Upper lobe of left lung (tissue), 4 donors: Measurements from ENCODE around the gene MRPL17.

ENCODE experiments used
- EP300 ChIP-seq, 4 donors: sonication (generic); formaldehyde crosslinking; IDR thresholded peaks; one replicate each; pipeline ENCODE4 v1.5.1; 2017; ENCODE audit warnings: antibody characterized with exemption in 4 of 4, control low read depth in 2 of 4
- POLR2A ChIP-seq, 4 donors: fragments of 450-650 bp; IDR thresholded peaks; one replicate each; pipeline ENCODE4 v1.5.1; 2016 to 2017; ENCODE audit warnings: antibody characterized with exemption in 4 of 4, mild to moderate bottlenecking in 2 of 4
- POLR2AphosphoS5 ChIP-seq, 2 donors: sonication (generic); formaldehyde crosslinking; IDR thresholded peaks; one replicate each; pipeline ENCODE4 v1.5.1; 2017; ENCODE audit warnings: antibody characterized with exemption in 2 of 2
- TF ChIP-seq, protein P1 (sequence below), 6 experiments: fragments of 450-650 bp in 4 of 6; fragments of 200-600 bp in 2 of 6; sonication (generic) in 2 of 6; IDR thresholded peaks; one replicate each; pipeline ENCODE4 v1.5.1; 2016 to 2019; ENCODE audit warnings: antibody characterized with exemption in 6 of 6

DNA sequence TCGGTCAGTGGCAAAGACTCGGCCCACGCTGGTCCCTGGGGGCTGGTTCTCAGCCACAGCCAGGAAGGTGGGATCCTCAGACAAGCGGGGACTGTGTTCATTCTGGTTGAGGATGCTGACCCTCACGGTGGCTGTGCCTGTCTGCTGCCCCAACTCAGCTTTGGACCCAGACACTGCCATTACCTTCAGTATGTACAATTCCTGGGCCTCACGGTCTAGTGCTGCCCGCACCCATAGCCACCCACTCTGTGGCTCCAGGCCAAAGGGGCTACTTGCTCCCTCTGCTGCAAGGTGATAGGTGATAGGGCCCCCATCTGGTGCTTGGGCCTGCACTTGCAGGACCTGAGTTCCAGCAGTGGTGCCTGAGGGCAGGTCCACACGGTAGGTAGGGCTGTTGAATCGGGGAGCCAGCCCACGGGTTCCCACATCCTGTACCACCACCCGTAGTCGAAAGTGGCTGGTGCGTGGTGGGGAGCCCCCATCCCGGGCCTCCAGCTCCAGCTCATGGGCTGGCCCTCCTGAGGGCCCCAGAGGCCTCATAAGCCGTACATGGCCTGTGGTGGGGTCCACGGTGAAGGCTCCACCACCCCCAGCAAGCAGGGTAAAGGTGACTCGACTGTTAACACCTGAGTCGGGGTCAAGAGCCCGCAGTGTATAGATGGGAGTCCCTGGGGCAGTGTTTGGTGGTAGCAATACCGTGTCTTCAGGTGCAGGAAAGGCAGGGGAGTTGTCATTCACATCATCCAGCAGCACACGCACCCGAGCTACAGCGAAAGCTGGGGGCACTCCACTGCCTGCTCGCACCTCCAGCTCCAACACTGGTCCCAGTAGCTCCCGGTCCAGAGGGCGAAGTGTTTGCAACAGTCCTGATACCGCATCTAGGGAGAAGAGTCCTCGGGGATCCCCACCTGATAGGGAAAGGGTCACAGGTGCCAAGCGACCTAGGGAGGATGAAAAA, 50.7 kb downstream of the MRPL17 start:
- TF ChIP-seq, protein P1, sequence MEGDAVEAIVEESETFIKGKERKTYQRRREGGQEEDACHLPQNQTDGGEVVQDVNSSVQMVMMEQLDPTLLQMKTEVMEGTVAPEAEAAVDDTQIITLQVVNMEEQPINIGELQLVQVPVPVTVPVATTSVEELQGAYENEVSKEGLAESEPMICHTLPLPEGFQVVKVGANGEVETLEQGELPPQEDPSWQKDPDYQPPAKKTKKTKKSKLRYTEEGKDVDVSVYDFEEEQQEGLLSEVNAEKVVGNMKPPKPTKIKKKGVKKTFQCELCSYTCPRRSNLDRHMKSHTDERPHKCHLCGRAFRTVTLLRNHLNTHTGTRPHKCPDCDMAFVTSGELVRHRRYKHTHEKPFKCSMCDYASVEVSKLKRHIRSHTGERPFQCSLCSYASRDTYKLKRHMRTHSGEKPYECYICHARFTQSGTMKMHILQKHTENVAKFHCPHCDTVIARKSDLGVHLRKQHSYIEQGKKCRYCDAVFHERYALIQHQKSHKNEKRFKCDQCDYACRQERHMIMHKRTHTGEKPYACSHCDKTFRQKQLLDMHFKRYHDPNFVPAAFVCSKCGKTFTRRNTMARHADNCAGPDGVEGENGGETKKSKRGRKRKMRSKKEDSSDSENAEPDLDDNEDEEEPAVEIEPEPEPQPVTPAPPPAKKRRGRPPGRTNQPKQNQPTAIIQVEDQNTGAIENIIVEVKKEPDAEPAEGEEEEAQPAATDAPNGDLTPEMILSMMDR (IDR thresholded peaks at IDR 0.05), result no peak
- TF ChIP-seq POLR2A (IDR thresholded peaks at IDR 0.05) (no peak), EP300 (IDR thresholded peaks at IDR 0.05) (no peak), POLR2AphosphoS5 (IDR thresholded peaks at IDR 0.05) (no peak)
